ENCODE measurements around the gene PCDHGA5. TPM values are rescaled to one million over a fixed set of nuclear protein-coding genes. Genes with fewer than 3 reads are reported as not detected.

Gene PCDHGA5
- total RNA-seq, 1 experiment from 2014 or later = 0.05 TPM

- no peak overlapping the region for H3K27ac ChIP-seq (ENCODE audit: low read depth, low read length)
- TF ChIP-seq ELF1 (IDR thresholded peaks at IDR 0.05; ENCODE audit: borderline replicate concordance, low read depth) (no peak), EGR1 (IDR thresholded peaks at IDR 0.05; ENCODE audit: low read depth) (no peak), ATF3 (IDR thresholded peaks at IDR 0.05) (no peak), EZH2phosphoT487 (IDR thresholded peaks at IDR 0.05; ENCODE audit: borderline replicate concordance) (no peak), ZFX (IDR thresholded peaks at IDR 0.05) (no peak), CEBPB (IDR thresholded peaks at IDR 0.05; ENCODE audit: low read depth) (no peak)
- no peak for DNase-seq (ENCODE audit: low read depth, low spot score)
- intact Hi-C loops (cut with micrococcal nuclease) = no loop called here
- CTCF ChIA-PET = no interaction called here
- H3K4me1 ChIP-seq (ENCODE audit: control insufficient read depth in 1 of 2, insufficient read depth in 2 of 2, low read length in 2 of 2) = no peaks in the 10 kb centered on the region
- no peak overlapping the region for H2AFZ ChIP-seq (ENCODE audit: low read depth, low read length, poor library complexity, severe bottlenecking)
- ATAC-seq = no peak
- H3K9ac ChIP-seq (ENCODE audit: low read length) = no peak overlapping the region
- RAD21 ChIA-PET (ENCODE audit: low non-redundant PET in 1 of 2, low total read pairs in 2 of 2, uncharacterized antibody in 2 of 2, unreplicated experiment in 2 of 2) = no interaction called here
- no peak overlapping the region for H3K4me3 ChIP-seq (replicated peaks in 1 of 2; ENCODE audit: low read depth in 1 of 2, low read length in 2 of 2)
- POLR2A ChIA-PET = no interaction called here
- no peaks in the 10 kb centered on the region for H3K9me2 ChIP-seq (ENCODE audit: insufficient read depth)
- H4K20me1 ChIP-seq (ENCODE audit: insufficient read depth) = no peaks in the 10 kb centered on the region
- H3K27me3 ChIP-seq (ENCODE audit: insufficient read depth, low read length) = no peaks in the 10 kb centered on the region
- H3K4me2 ChIP-seq (ENCODE audit: low read length) = no peak overlapping the region
- H3K36me3 ChIP-seq (ENCODE audit: control insufficient read depth in 1 of 2, insufficient read depth in 2 of 2, low read length in 2 of 2) = no peaks in the 10 kb centered on the region
- peaks cover 4% of the 10 kb centered on the region in 2 experiments; a peak in 2 of 4 replicates for H3K9me3 ChIP-seq (ENCODE audit: control insufficient read depth in 1 of 2, insufficient read depth in 1 of 2, low read depth in 1 of 2, low read length in 2 of 2)
- H3K79me2 ChIP-seq (ENCODE audit: insufficient read depth, low read length) = no peaks in the 10 kb centered on the region
- no TSS peak for BruUV-seq (replicated peaks)
Measured at GRCh38 chr5:141342773-141343172, 21.2 kb upstream of the PCDHGA5 start.

- TF ChIP-seq TCF7L2 (IDR thresholded peaks at IDR 0.05; ENCODE audit: borderline replicate concordance, extremely low read depth, insufficient read depth, insufficient read length) = no peak
- TF ChIP-seq EZH2 (IDR thresholded peaks at IDR 0.05) = no peak
- peak in 2 of 3 experiments; percentile 15 to 31; a peak in 2 of 6 replicates for TF ChIP-seq CTCF (IDR thresholded peaks at IDR 0.05 in 2 of 3, conservative IDR thresholded peaks at IDR 0.05 in 1 of 3; ENCODE audit: borderline replicate concordance in 1 of 3, insufficient read depth in 1 of 3, low read depth in 2 of 3, low read length in 2 of 3)
- TF ChIP-seq RAD21 (IDR thresholded peaks at IDR 0.05; ENCODE audit: low read depth) = peak; percentile 19; the same call in 1 of the 2 replicates
- ChIA-PET CTCF (no interaction called here), RAD21 (ENCODE audit: low non-redundant PET in 1 of 2, low total read pairs in 2 of 2, uncharacterized antibody in 2 of 2, unreplicated experiment in 2 of 2) (no interaction called here), POLR2A (no interaction called here)
- ATAC-seq (no peak), DNase-seq (ENCODE audit: low read depth, low spot score) (no peak)
- Histone ChIP-seq H3K36me3 (ENCODE audit: control insufficient read depth in 1 of 2, insufficient read depth in 2 of 2, low read length in 2 of 2) (no peaks in the 10 kb centered on the region), H3K4me1 (ENCODE audit: control insufficient read depth in 1 of 2, insufficient read depth in 2 of 2, low read length in 2 of 2) (no peaks in the 10 kb centered on the region), H3K4me3 (replicated peaks in 1 of 2; ENCODE audit: low read depth in 1 of 2, low read length in 2 of 2) (no peak within 1 kb of the TSS), H3K4me2 (ENCODE audit: low read length) (no peak within 1 kb of the TSS), H3K79me2 (ENCODE audit: insufficient read depth, low read length) (no peaks in the 10 kb centered on the region), H3K9me2 (ENCODE audit: insufficient read depth) (no peaks in the 10 kb centered on the region), H3K9ac (ENCODE audit: low read length) (no peak within 1 kb of the TSS), H3K27ac (ENCODE audit: low read depth, low read length) (no peak within 1 kb of the TSS), H3K9me3 (ENCODE audit: control insufficient read depth in 1 of 2, insufficient read depth in 1 of 2, low read depth in 1 of 2, low read length in 2 of 2) (peaks cover 4% of the 10 kb centered on the region in 2 experiments; a peak in 2 of 4 replicates), H4K20me1 (ENCODE audit: insufficient read depth) (no peaks in the 10 kb centered on the region), H3K27me3 (ENCODE audit: insufficient read depth, low read length) (no peaks in the 10 kb centered on the region), H2AFZ (ENCODE audit: low read depth, low read length, poor library complexity, severe bottlenecking) (no peak within 1 kb of the TSS)
- BruUV-seq (replicated peaks) = no TSS peak
- intact Hi-C loops (cut with micrococcal nuclease) = no loop called here
Measured at GRCh38 chr5:141343242-141343952, 20.6 kb upstream of the PCDHGA5 start, which contains the start of gene PCDHGA3. TSS of gene PCDHGA3 (plus strand) at chr5:141343829. CDS start at chr5:141344034, 205 bp downstream.
